Stimulated activated naive B cell treated with anti-CD40 and anti-IgM and Interleukin-4, amounts not matched to agents 10 μg/mL and 1 μg/mL and 100 μg/mL, for 72 hours (primary cell): Measurements from ENCODE around the gene BIRC6.
"Not testable (repeated sequence)": the region's sequence is repeated elsewhere in the genome, so short reads cannot be mapped to it uniquely, and the experiment has no call there.

ENCODE experiments used
- ATAC-seq, 2 donors: fragments of 150-1000 bp; cut with Tn5 transposase; replicated peaks; 2 replicates each; pipeline ENCODE4 v1.10.0; 2021; ENCODE audit warnings: moderate library complexity in 1 of 2
- DNase-seq: peaks from one replicate; pipeline ENCODE4 v3.0.0; 2021
- H3K27ac Mint-ChIP-seq: one replicate; pipeline ENCODE4 v1.8.0; 2022; ENCODE audit warnings: mild to moderate bottlenecking, mixed read lengths
- H3K27me3 Mint-ChIP-seq, 2 donors: one replicate each; pipeline ENCODE4 v1.8.0; 2022; ENCODE audit warnings: mixed read lengths in 2 of 2
- H3K36me3 Mint-ChIP-seq, 2 donors: one replicate each; pipeline ENCODE4 v1.8.0; 2022; ENCODE audit warnings: mixed read lengths in 2 of 2, mild to moderate bottlenecking in 1 of 2
- H3K4me1 Mint-ChIP-seq, 2 donors: one replicate each; pipeline ENCODE4 v1.8.0; 2022; ENCODE audit warnings: mixed read lengths in 2 of 2, mild to moderate bottlenecking in 1 of 2
- H3K4me3 Mint-ChIP-seq, 2 donors: one replicate each; pipeline ENCODE4 v1.8.0; 2022; ENCODE audit warnings: mild to moderate bottlenecking in 2 of 2, mixed read lengths in 2 of 2, moderate library complexity in 1 of 2
- H3K9me3 Mint-ChIP-seq, 2 donors: one replicate each; pipeline ENCODE4 v1.8.0; 2022; ENCODE audit warnings: mixed read lengths in 2 of 2, mild to moderate bottlenecking in 1 of 2

The BIRC6 gene

GRCh38 chr2:32452338-32453064 lies 95.7 kb downstream of the BIRC6 start:
- H3K36me3 Mint-ChIP-seq = peaks cover 27 to 41% of the 10 kb centered on the region in 2 donors
- H3K9me3 Mint-ChIP-seq = no peaks in the 10 kb centered on the region
- ATAC-seq = peak; percentile 63 to 82
- H3K4me3 Mint-ChIP-seq = no peak overlapping the region
- H3K4me1 Mint-ChIP-seq = peaks cover 12 to 15% of the 10 kb centered on the region in 2 donors
- DNase-seq = no peak
- no peak overlapping the region for H3K27ac Mint-ChIP-seq
- no peaks in the 10 kb centered on the region for H3K27me3 Mint-ChIP-seq

- Mint-ChIP-seq H3K27ac (no peak overlapping the region), H3K9me3 (no peaks in the 10 kb centered on the region), H3K4me1 (peaks cover 14 to 15% of the 10 kb centered on the region in 2 donors)
Observed at GRCh38 chr2:32453242-32454062, 96.6 kb downstream of the BIRC6 start.

GRCh38 chr2:32455816-32456215 lies 99.0 kb downstream of the BIRC6 start:
- no peaks in the 10 kb centered on the region for H3K27me3 Mint-ChIP-seq
- H3K36me3 Mint-ChIP-seq = peaks cover 25 to 47% of the 10 kb centered on the region in 2 donors
- H3K27ac Mint-ChIP-seq = no peak overlapping the region
- no peaks in the 10 kb centered on the region for H3K9me3 Mint-ChIP-seq
- ATAC-seq (no peak), DNase-seq (no peak)
- no peak overlapping the region for H3K4me3 Mint-ChIP-seq
- H3K4me1 Mint-ChIP-seq = peaks cover 15 to 16% of the 10 kb centered on the region in 2 donors

More at GRCh38 chr2:32453242-32454062, 96.6 kb downstream of the BIRC6 start:
- DNase-seq = no peak
- Mint-ChIP-seq H3K27me3 (no peaks in the 10 kb centered on the region), H3K36me3 (peaks cover 30 to 47% of the 10 kb centered on the region in 2 donors), H3K4me3 (no peak overlapping the region)
- no peak for ATAC-seq

- Mint-ChIP-seq H3K4me3 (no peak overlapping the region), H3K27ac (no peak overlapping the region), H3K36me3 (peaks cover 20 to 42% of the 10 kb centered on the region in 2 donors), H3K9me3 (no peaks in the 10 kb centered on the region), H3K27me3 (no peaks in the 10 kb centered on the region), H3K4me1 (peaks cover 10 to 15% of the 10 kb centered on the region in 2 donors)
- ATAC-seq = no peak
- DNase-seq = no peak
Observed at GRCh38 chr2:32456808-32457207, 100.0 kb downstream of the BIRC6 start.

- ATAC-seq = no peak
- no peak for DNase-seq
- Mint-ChIP-seq H3K4me1 (peaks cover 9 to 11% of the 10 kb centered on the region in 2 donors), H3K9me3 (no peaks in the 10 kb centered on the region), H3K4me3 (no peak overlapping the region), H3K27ac (no peak overlapping the region), H3K36me3 (peaks cover 23 to 47% of the 10 kb centered on the region in 2 donors), H3K27me3 (no peaks in the 10 kb centered on the region)
Observed at GRCh38 chr2:32457814-32458213, 101.0 kb downstream of the BIRC6 start.

GRCh38 chr2:32460861-32461260 lies 104.0 kb downstream of the BIRC6 start:
- ATAC-seq, H3K27ac Mint-ChIP-seq, H3K4me1 Mint-ChIP-seq, H3K27me3 Mint-ChIP-seq, DNase-seq, H3K9me3 Mint-ChIP-seq, H3K4me3 Mint-ChIP-seq: not testable (repeated sequence)
- H3K36me3 Mint-ChIP-seq = peaks cover 31 to 59% of the 10 kb centered on the region in 2 donors

GRCh38 chr2:32463110-32463509 lies 106.3 kb downstream of the BIRC6 start:
- Mint-ChIP-seq H3K36me3 (peaks cover 28 to 58% of the 10 kb centered on the region in 2 donors), H3K4me1 (peaks cover 0 to 4% of the 10 kb centered on the region in 2 donors), H3K4me3 (no peak overlapping the region), H3K27me3 (no peaks in the 10 kb centered on the region), H3K9me3 (no peaks in the 10 kb centered on the region), H3K27ac (no peak overlapping the region)
- DNase-seq (no peak), ATAC-seq (no peak)

GRCh38 chr2:32464431-32464830 lies 107.6 kb downstream of the BIRC6 start:
- no peak for ATAC-seq
- peak overlapping the region; percentile 67 for H3K27ac Mint-ChIP-seq
- no peaks in the 10 kb centered on the region for H3K9me3 Mint-ChIP-seq
- no peak for DNase-seq
- H3K36me3 Mint-ChIP-seq = peaks cover 26 to 52% of the 10 kb centered on the region in 2 donors
- H3K4me3 Mint-ChIP-seq = no peak overlapping the region
- peaks cover 0 to 1% of the 10 kb centered on the region in 2 donors for H3K4me1 Mint-ChIP-seq
- H3K27me3 Mint-ChIP-seq = no peaks in the 10 kb centered on the region

- no peaks in the 10 kb centered on the region for H3K9me3 Mint-ChIP-seq
- no peak overlapping the region for H3K27ac Mint-ChIP-seq
- no peak for ATAC-seq
- DNase-seq = no peak
- H3K4me1 Mint-ChIP-seq = peaks cover 1 to 5% of the 10 kb centered on the region in 2 donors
- H3K27me3 Mint-ChIP-seq = no peaks in the 10 kb centered on the region
- no peak overlapping the region for H3K4me3 Mint-ChIP-seq
- H3K36me3 Mint-ChIP-seq = peaks cover 22 to 31% of the 10 kb centered on the region in 2 donors
Observed at GRCh38 chr2:32472605-32473004, 115.8 kb downstream of the BIRC6 start.

GRCh38 chr2:32474381-32474780 lies 117.6 kb downstream of the BIRC6 start:
- ATAC-seq (no peak), DNase-seq (no peak)
- Mint-ChIP-seq H3K27me3 (no peaks in the 10 kb centered on the region), H3K4me3 (no peak overlapping the region), H3K36me3 (peaks cover 23 to 29% of the 10 kb centered on the region in 2 donors), H3K4me1 (peaks cover 1 to 5% of the 10 kb centered on the region in 2 donors), H3K9me3 (no peaks in the 10 kb centered on the region), H3K27ac (no peak overlapping the region)

- H3K4me1 Mint-ChIP-seq = no peaks in the 10 kb centered on the region
- H3K36me3 Mint-ChIP-seq = peaks cover 21 to 27% of the 10 kb centered on the region in 2 donors
- H3K9me3 Mint-ChIP-seq = no peaks in the 10 kb centered on the region
- no peak overlapping the region for H3K27ac Mint-ChIP-seq
- DNase-seq (no peak), ATAC-seq (no peak)
- no peak overlapping the region for H3K4me3 Mint-ChIP-seq
- H3K27me3 Mint-ChIP-seq = no peaks in the 10 kb centered on the region
Observed at GRCh38 chr2:32478889-32479620, 122.2 kb downstream of the BIRC6 start.

GRCh38 chr2:32479993-32480392 lies 123.2 kb downstream of the BIRC6 start:
- Mint-ChIP-seq H3K27ac (no peak overlapping the region), H3K36me3 (peaks cover 21 to 30% of the 10 kb centered on the region in 2 donors)
- DNase-seq = no peak

GRCh38 chr2:32482471-32482870 lies 125.6 kb downstream of the BIRC6 start:
- Mint-ChIP-seq H3K9me3 (no peaks in the 10 kb centered on the region), H3K4me1 (peaks cover 0 to 1% of the 10 kb centered on the region in 2 donors), H3K4me3 (no peak overlapping the region), H3K27me3 (no peaks in the 10 kb centered on the region), H3K27ac (no peak overlapping the region), H3K36me3 (peaks cover 29 to 40% of the 10 kb centered on the region in 2 donors)
- ATAC-seq = no peak
- DNase-seq = no peak

More at GRCh38 chr2:32479993-32480392, 123.2 kb downstream of the BIRC6 start:
- ATAC-seq = no peak
- H3K9me3 Mint-ChIP-seq = no peaks in the 10 kb centered on the region
- no peaks in the 10 kb centered on the region for H3K27me3 Mint-ChIP-seq
- H3K4me3 Mint-ChIP-seq = no peak overlapping the region
- H3K4me1 Mint-ChIP-seq = no peaks in the 10 kb centered on the region

GRCh38 chr2:32484937-32485336 lies 128.1 kb downstream of the BIRC6 start:
- Mint-ChIP-seq H3K4me1 (peaks cover 0 to 1% of the 10 kb centered on the region in 2 donors), H3K4me3 (no peak overlapping the region), H3K27ac (no peak overlapping the region), H3K9me3 (no peaks in the 10 kb centered on the region), H3K27me3 (no peaks in the 10 kb centered on the region), H3K36me3 (peaks cover 32 to 45% of the 10 kb centered on the region in 2 donors)
- peak; percentile 19 to 27 for ATAC-seq
- no peak for DNase-seq
